Activated CD4-positive, alpha-beta T cell treated with anti-CD3 and anti-CD28 coated beads, Interleukin-2, Interleukin-6, amounts not matched to agents 100 ng/mL and 50 ng/mL, durations not matched to agents 16 hours and 8 hours (primary cell): ENCODE results near the gene SAMD4B.

ENCODE experiments used
- DNase-seq: peaks from one replicate; pipeline ENCODE4 v3.0.0-alpha.2; 2020

The SAMD4B gene

DNA sequence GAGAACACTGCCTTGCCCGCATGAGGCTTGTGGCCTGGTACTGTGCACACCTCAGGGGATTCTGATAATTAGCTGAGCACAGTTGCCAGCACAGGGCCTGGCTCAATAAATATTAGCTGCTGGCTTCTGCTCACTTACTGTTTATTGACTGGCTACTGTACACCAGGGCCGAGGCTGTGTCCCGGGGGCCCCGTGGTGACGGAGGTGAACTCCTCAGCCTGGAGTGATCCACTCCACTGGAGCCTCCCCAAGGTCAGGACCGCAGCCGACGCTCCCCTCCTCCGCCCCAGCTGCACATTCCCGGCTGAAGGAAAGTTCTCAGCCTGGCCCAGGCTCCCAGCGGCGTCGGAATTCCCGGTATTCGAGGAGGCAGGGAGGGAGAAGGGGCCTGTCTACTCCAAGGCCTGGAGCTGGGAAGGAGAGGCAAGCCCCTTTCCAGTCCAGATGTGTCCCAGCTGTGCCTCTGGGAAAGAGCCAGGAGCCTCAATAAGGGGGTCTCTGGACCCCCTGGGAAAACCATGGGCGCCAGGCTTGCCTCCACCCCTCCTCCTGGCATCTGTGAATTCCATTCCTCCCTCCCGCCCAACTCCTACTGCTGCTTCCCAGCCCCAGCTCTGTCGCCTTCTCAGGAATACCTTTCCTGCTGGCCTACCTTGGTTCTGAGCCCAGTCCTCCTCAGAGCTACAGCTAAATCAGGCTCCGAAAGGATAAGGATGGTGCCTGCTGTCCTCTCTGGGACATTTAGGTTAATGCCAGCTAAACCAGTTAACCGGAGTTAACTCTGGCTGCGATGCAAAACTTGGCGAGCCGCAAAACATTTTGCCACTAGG lies 86.3 kb downstream of the SAMD4B start:
- no peak for DNase-seq

GRCh38 chr19:39430675-39431593 lies 88.7 kb downstream of the SAMD4B start:
- peak; percentile 89 for DNase-seq

DNA sequence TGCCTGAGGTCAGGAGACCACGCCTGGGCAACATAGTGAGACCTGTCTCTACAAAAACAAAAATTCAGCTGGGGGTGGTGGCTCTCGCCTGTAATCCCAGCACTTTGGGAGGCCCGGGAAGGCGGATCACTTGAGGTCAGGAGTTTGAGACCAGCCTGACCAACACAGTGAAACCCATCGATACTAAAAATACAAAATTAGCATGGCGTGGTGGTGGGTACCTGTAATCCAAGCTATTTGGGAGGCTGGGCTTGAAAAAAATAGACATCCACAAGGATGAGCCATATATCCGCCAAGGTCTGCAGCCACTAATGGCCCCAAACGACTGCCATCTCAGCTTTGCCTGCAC lies 90.4 kb downstream of the SAMD4B start:
- no peak for DNase-seq

DNA sequence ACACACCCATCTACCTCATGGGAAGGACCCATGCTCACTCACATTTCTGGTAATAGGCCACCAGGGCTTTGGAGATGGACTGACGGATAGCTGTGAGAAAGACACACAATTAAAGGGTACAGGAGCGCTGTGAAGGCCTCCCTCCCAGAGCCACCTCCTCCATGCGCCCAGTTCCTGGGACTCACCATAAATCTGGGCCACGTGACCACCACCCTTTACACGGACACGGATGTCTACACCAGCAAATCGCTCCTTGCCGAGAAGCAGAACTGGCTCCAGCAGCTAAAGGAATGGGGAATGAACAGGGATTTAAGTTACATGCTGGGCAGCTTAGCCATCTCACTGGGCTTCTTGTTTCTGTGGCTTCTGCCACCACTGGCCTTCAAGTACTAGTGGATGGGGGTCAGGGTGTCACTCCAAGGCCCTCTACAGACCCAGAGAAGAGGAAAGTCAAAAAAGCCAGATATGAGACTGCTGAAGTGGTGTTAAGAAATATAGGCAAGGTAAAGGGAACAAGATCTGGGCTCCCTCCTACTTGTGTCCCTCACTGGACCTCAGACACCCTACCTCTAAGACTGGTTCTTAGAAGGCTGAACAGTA lies 91.4 kb downstream of the SAMD4B start:
- no peak for DNase-seq

GRCh38 chr19:39434123-39435076 lies 92.2 kb downstream of the SAMD4B start:
- DNase-seq = no peak
